SK-N-MC (cell line): Measurements from ENCODE around the gene PLXNB3.
"Not testable (repeated sequence)": the region's sequence is repeated elsewhere in the genome, so short reads cannot be mapped to it uniquely, and the experiment has no call there.

ENCODE experiments used
- EZH2 ChIP-seq: fragments of 200-600 bp; sonication (generic); IDR thresholded peaks from one replicate; pipeline ENCODE4 v1.6.1; 2017; ENCODE audit warnings: antibody characterized with exemption
- POLR2AphosphoS5 ChIP-seq: IDR thresholded peaks from 2 replicates; pipeline ENCODE4 v1.6.1; 2012; ENCODE audit warnings: mild to moderate bottlenecking, low read depth, low read length, borderline replicate concordance

DNA sequence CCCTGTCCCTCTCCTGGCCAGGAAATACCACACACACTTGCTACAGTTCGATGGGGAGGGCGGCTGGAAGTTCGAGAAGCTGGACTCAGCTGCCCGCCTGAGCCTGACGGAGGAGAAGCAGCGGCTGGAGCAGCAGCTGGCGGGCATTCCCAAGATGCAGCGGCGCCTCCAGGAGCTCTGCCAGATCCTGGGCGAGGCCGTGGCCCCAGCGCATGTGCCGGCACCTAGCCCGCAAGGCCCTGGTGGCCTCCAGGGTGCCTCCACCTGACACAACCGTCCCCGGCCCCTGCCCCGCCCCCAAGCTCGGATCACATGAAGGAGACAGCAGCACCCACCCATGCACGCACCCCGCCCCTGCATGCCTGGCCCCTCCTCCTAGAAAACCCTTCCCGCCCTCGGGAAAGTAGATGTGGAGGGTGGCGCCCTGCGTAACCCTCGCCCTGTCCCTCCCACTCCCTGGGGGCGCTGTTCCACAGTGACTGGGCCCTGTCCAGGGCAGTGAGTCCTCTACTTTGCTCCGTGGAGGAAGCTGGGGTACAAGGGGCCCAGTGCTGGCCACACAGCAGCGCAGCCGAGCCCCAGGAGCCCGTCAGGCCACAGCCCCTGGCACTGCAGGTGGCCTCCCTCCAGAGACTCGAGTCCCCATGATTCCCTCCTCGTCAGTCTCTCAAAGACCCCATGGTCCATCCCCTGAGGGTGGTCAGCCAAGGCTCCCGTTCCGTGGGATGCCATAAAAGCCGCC is 20.4 kb upstream of the PLXNB3 start:
- not testable (repeated sequence) for TF ChIP-seq EZH2, POLR2AphosphoS5
